IPS-11a (cell line): ENCODE data around the gene MCC.

Experiments
- H3K4me3 ChIP-seq: one replicate; pipeline ENCODE4 v1.5.1; 2013; ENCODE audit warnings: low read depth, low read length, control low read depth

MCC gene

GRCh38 chr5:113122053-113122452 is 366.2 kb downstream of the MCC start:
- no peak overlapping the region for H3K4me3 ChIP-seq

GRCh38 chr5:113119246-113119924 is 368.9 kb downstream of the MCC start:
- no peak overlapping the region for H3K4me3 ChIP-seq

- no peak overlapping the region for H3K4me3 ChIP-seq
These were observed 369.5 kb downstream of the MCC start for GRCh38 chr5:113118765-113119164.

GRCh38 chr5:113118298-113118697 is 370.0 kb downstream of the MCC start:
- H3K4me3 ChIP-seq, result no peak overlapping the region

GRCh38 chr5:113117543-113118115 is 370.6 kb downstream of the MCC start:
- no peak overlapping the region for H3K4me3 ChIP-seq

- H3K4me3 ChIP-seq, result no peak overlapping the region
These were observed 372.3 kb downstream of the MCC start for GRCh38 chr5:113115956-113116355.

GRCh38 chr5:113115061-113115460 is 373.2 kb downstream of the MCC start:
- H3K4me3 ChIP-seq, result no peak overlapping the region

GRCh38 chr5:113114559-113114958 is 373.7 kb downstream of the MCC start:
- H3K4me3 ChIP-seq, result no peak overlapping the region

- H3K4me3 ChIP-seq, result no peak overlapping the region
These were observed 375.8 kb downstream of the MCC start for GRCh38 chr5:113112435-113112834.

GRCh38 chr5:113110117-113110516 is 378.1 kb downstream of the MCC start:
- no peak overlapping the region for H3K4me3 ChIP-seq

GRCh38 chr5:113109344-113109743 is 378.9 kb downstream of the MCC start:
- H3K4me3 ChIP-seq, result no peak overlapping the region

GRCh38 chr5:113108485-113108884 is 379.8 kb downstream of the MCC start:
- no peak overlapping the region for H3K4me3 ChIP-seq

GRCh38 chr5:113106821-113107220 is 381.4 kb downstream of the MCC start:
- H3K4me3 ChIP-seq, result no peak overlapping the region

- no peak overlapping the region for H3K4me3 ChIP-seq
These were observed 382.5 kb downstream of the MCC start for GRCh38 chr5:113105693-113106280.

- H3K4me3 ChIP-seq, result no peak overlapping the region
These were observed 384.9 kb downstream of the MCC start for GRCh38 chr5:113103330-113103729.

GRCh38 chr5:113102121-113102531 is 386.1 kb downstream of the MCC start:
- no peak overlapping the region for H3K4me3 ChIP-seq

GRCh38 chr5:113100981-113101380 is 387.3 kb downstream of the MCC start:
- H3K4me3 ChIP-seq, result no peak overlapping the region

GRCh38 chr5:113099822-113100221 is 388.4 kb downstream of the MCC start:
- H3K4me3 ChIP-seq, result no peak overlapping the region

- H3K4me3 ChIP-seq, result no peak overlapping the region
These were observed 389.9 kb downstream of the MCC start for GRCh38 chr5:113098378-113098777.

GRCh38 chr5:113095831-113096230 is 392.4 kb downstream of the MCC start:
- H3K4me3 ChIP-seq, result no peak overlapping the region

- H3K4me3 ChIP-seq, result no peak overlapping the region
These were observed 394.7 kb downstream of the MCC start for GRCh38 chr5:113093558-113093957.

GRCh38 chr5:113092683-113093082 is 395.6 kb downstream of the MCC start:
- H3K4me3 ChIP-seq, result no peak overlapping the region
